Activated CD8-positive, alpha-beta memory T cell treated with anti-CD3 and anti-CD28 coated beads, Interleukin-2, amount 10 ng/mL, durations not matched to agents 7 days and 5 days (primary cell): Measurements from ENCODE around the gene STYK1. TPM values are rescaled to one million over a fixed set of nuclear protein-coding genes. Genes with fewer than 3 reads are reported as not detected.

Source experiments
- total RNA-seq, 2 experiments: library from RNA; stranded (reverse); gene quantifications; one replicate each; pipeline ENCODE4 v1.2.3, GENCODE V29; 2021

The STYK1 gene
- total RNA-seq, 2 experiments from 2014 or later: 8.4 to 16.1 TPM

Other genes with a start within 250 kb of the STYK1 start
- 10 to 100 TPM in 1 of 2 experiments, 1 to 10 TPM in 1; 6.8 to 23.4 TPM for gene KLRC2, start 238.0 kb downstream of the STYK1 start, total RNA-seq
- 10 to 100 TPM; 15.9 to 17.8 TPM for gene KLRC1, start 220.7 kb downstream of the STYK1 start, total RNA-seq
- under 1 TPM; 0.58 to 0.87 TPM for gene EIF2S3B, start 168.2 kb downstream of the STYK1 start, total RNA-seq
- 10 to 100 TPM; 53.3 to 77.2 TPM for gene MAGOHB, start 60.4 kb downstream of the STYK1 start, total RNA-seq
- gene YBX3, start 49.3 kb upstream of the STYK1 start, total RNA-seq: 100 to 1,000 TPM; 122 to 139 TPM
- not detected for gene TAS2R7, start 128.6 kb upstream of the STYK1 start, total RNA-seq
- not detected for gene TAS2R8, start 133.2 kb upstream of the STYK1 start, total RNA-seq
- gene TAS2R9, start 136.1 kb upstream of the STYK1 start, total RNA-seq: not detected
- under 1 TPM in 1 of 2 experiments, not detected in 1; 0.29 TPM for gene TAS2R10, start 152.3 kb upstream of the STYK1 start, total RNA-seq
- 1 to 10 TPM; 1.3 to 2.2 TPM for gene PRR4, start 175.4 kb upstream of the STYK1 start, total RNA-seq
- gene PRH1, start 210.2 kb upstream of the STYK1 start, total RNA-seq: 10 to 100 TPM; 13.5 to 23.0 TPM
- 1 to 10 TPM in 1 of 2 experiments, under 1 TPM in 1; 0.45 to 1.3 TPM for gene TAS2R13, start 235.5 kb upstream of the STYK1 start, total RNA-seq